HepG2 (cell line): Measurements from ENCODE around the gene ZG16. TPM values are rescaled to one million over a fixed set of nuclear protein-coding genes. Genes with fewer than 3 reads are reported as not detected.

ENCODE experiments used
- AFF4 ChIP-seq: sonication (generic); formaldehyde crosslinking; IDR thresholded peaks from 2 replicates; pipeline ENCODE4 v1.4.0; 2020; ENCODE audit warnings: missing genetic modification reagents
- ATF1 ChIP-seq: IDR thresholded peaks from 2 replicates; pipeline ENCODE4 v1.6.1; 2016; ENCODE audit warnings: mild to moderate bottlenecking, control low read depth
- ELF4 ChIP-seq: sonication (generic); formaldehyde crosslinking; IDR thresholded peaks from 2 replicates; pipeline ENCODE4 v1.5.0; 2020; ENCODE audit warnings: missing genetic modification reagents, mild to moderate bottlenecking, moderate library complexity, borderline replicate concordance
- FOSL2 ChIP-seq: sonication (generic); formaldehyde crosslinking; IDR thresholded peaks from 2 replicates; pipeline ENCODE4 v1.4.0; 2020; ENCODE audit warnings: missing genetic modification reagents
- HDAC1 ChIP-seq: sonication (generic); formaldehyde crosslinking; IDR thresholded peaks from 2 replicates; pipeline ENCODE4 v1.5.1; 2020; ENCODE audit warnings: mild to moderate bottlenecking, missing genetic modification reagents
- HHEX ChIP-seq: IDR thresholded peaks from 2 replicates; pipeline ENCODE4 v1.6.1; 2016; ENCODE audit warnings: control low read depth
- KMT2A ChIP-seq: sonication (generic); formaldehyde crosslinking; IDR thresholded peaks from 2 replicates; pipeline ENCODE4 v1.4.0; 2020; ENCODE audit warnings: missing genetic modification reagents
- RBM39 ChIP-seq: fragments of 200-400 bp; formaldehyde crosslinking; IDR thresholded peaks from one replicate; pipeline ENCODE4 v1.6.1; 2018; ENCODE audit warnings: antibody characterized with exemption, mild to moderate bottlenecking, low read depth, low read length; ENCODE audit not compliant: poor library complexity, severe bottlenecking
- REPIN1 ChIP-seq: sonication (generic); formaldehyde crosslinking; IDR thresholded peaks from 2 replicates; pipeline ENCODE4 v1.8.0; 2022; ENCODE audit warnings: missing genetic modification reagents, low read depth, mild to moderate bottlenecking, borderline replicate concordance
- SMAD9 ChIP-seq: sonication (generic); formaldehyde crosslinking; IDR thresholded peaks from 2 replicates; pipeline ENCODE4 v1.5.1; 2020; ENCODE audit warnings: mild to moderate bottlenecking, missing genetic modification reagents
- TBX2 ChIP-seq: sonication (generic); formaldehyde crosslinking; IDR thresholded peaks from 2 replicates; pipeline ENCODE4 v1.5.0; 2020; ENCODE audit warnings: missing genetic modification reagents, mild to moderate bottlenecking, borderline replicate concordance
- TFDP2 ChIP-seq: sonication (generic); formaldehyde crosslinking; IDR thresholded peaks from 2 replicates; pipeline ENCODE4 v1.4.0; 2020; ENCODE audit warnings: missing genetic modification reagents
- THRA ChIP-seq: sonication (generic); formaldehyde crosslinking; IDR thresholded peaks from 2 replicates; pipeline ENCODE4 v1.4.0; 2020; ENCODE audit warnings: missing genetic modification reagents, borderline replicate concordance
- THYN1 ChIP-seq: sonication (generic); formaldehyde crosslinking; IDR thresholded peaks from 2 replicates; pipeline ENCODE4 v1.8.1; 2023; ENCODE audit warnings: low read depth, mild to moderate bottlenecking, moderate library complexity, missing genetic modification reagents, borderline replicate concordance
- UBTF ChIP-seq: sonication (generic); formaldehyde crosslinking; IDR thresholded peaks from 2 replicates; pipeline ENCODE4 v1.4.0; 2020; ENCODE audit warnings: mild to moderate bottlenecking, missing genetic modification reagents
- ZNF451 ChIP-seq: sonication (generic); formaldehyde crosslinking; IDR thresholded peaks from 2 replicates; pipeline ENCODE4 v1.5.0; 2020; ENCODE audit warnings: mild to moderate bottlenecking, missing genetic modification reagents
- ZNF501 ChIP-seq: sonication (generic); formaldehyde crosslinking; IDR thresholded peaks from 2 replicates; pipeline ENCODE4 v1.5.1; 2020; ENCODE audit warnings: mild to moderate bottlenecking, moderate library complexity, missing genetic modification reagents
- ZNF614 ChIP-seq: IDR thresholded peaks from 2 replicates; pipeline ENCODE4 v1.6.1; 2018; ENCODE audit warnings: missing biosample characterization, missing genetic modification reagents, inconsistent platforms, borderline replicate concordance
- ZNF841 ChIP-seq: sonication (generic); formaldehyde crosslinking; IDR thresholded peaks from 2 replicates; pipeline ENCODE4 v1.8.1; 2023; ENCODE audit warnings: missing genetic modification reagents, borderline replicate concordance
- ZNF878 ChIP-seq: sonication (generic); formaldehyde crosslinking; IDR thresholded peaks from 2 replicates; pipeline ENCODE4 v1.8.1; 2023; ENCODE audit warnings: mild to moderate bottlenecking, missing genetic modification reagents, moderate library complexity
- ZNF883 ChIP-seq: sonication (generic); formaldehyde crosslinking; IDR thresholded peaks from 2 replicates; pipeline ENCODE4 v1.5.1; 2020; ENCODE audit warnings: mild to moderate bottlenecking, missing genetic modification reagents; ENCODE audit errors: not compliant biosample characterization
- polyA plus RNA-seq, 8 experiments: library from polyadenylated mRNA; depleted of rRNA in 3 of 8; stranded (reverse) in 7 of 8; unstranded in 1 of 8; fragments of >200 nt; fragmentation: Illumina TruSeq in 4 of 8; extraction: Trizol in 4 of 8; gene quantifications; 2 replicates each; pipeline versions ENCODE4 v1.2.1 to v1.2.3, GENCODE V29; 2011 to 2016; ENCODE audit warnings: low read depth in 4 of 8, missing spikeins in 1 of 8, mixed read lengths in 1 of 8; ENCODE audit not compliant: insufficient read depth in 1 of 8
- total RNA-seq, 5 experiments: library from RNA; depleted of rRNA; stranded (reverse); fragments of >200 nt; fragmentation: Illumina TruSeq; extraction: Trizol; gene quantifications; 2 replicates each; pipeline ENCODE4 v1.2.3, GENCODE V29; 2016; ENCODE audit warnings: low read depth in 1 of 5

The ZG16 gene
- total and polyA plus RNA-seq, 2 of the 13 experiments (the other 11 are each of a cell fraction or from before 2014, with no cell fraction given), result 0.04 to 0.07 TPM

GRCh38 chr16:29757950-29758466 lies 20.0 kb upstream of the ZG16 start (continued):
- TF ChIP-seq AFF4 (CRISPR knock-in tag) (no peak), REPIN1 (peak; percentile 60; the same call in 1 of the 2 replicates), ZNF841 (CRISPR knock-in tag) (no peak), ZNF883 (no peak), FOSL2 (CRISPR knock-in tag) (peak; percentile 53; the same call in 1 of the 2 replicates), THRA (peak; percentile 83), SMAD9 (no peak), ZNF878 (CRISPR knock-in tag) (peak; percentile 45; the same call in 1 of the 2 replicates), THYN1 (no peak), ELF4 (CRISPR knock-in tag) (0 out of 2 replicates have a peak, but pooled peaks have one; percentile 42), TBX2 (CRISPR knock-in tag) (peak; percentile 48; the same call in 1 of the 2 replicates), RBM39 (no peak), ZNF614 (0 out of 2 replicates have a peak, but pooled peaks have one; percentile 27), ATF1 (CRISPR knock-in tag) (no peak), ZNF451 (CRISPR knock-in tag) (no peak), UBTF (CRISPR knock-in tag) (peak; percentile 27; the same call in 1 of the 2 replicates), TFDP2 (peak; percentile 29; the same call in 1 of the 2 replicates), KMT2A (CRISPR knock-in tag) (0 out of 2 replicates have a peak, but pooled peaks have one; percentile 61), HDAC1 (CRISPR knock-in tag) (peak; percentile 37; the same call in 1 of the 2 replicates), HHEX (CRISPR knock-in tag) (no peak), ZNF501 (peak; percentile 23; the same call in 1 of the 2 replicates)
